Stimulated activated CD8-positive, alpha-beta memory T cell treated with anti-CD3 and anti-CD28 coated beads, Interleukin-2, amount 100 ng/mL, for 48 hours (primary cell): ENCODE results near the gene DLL4.

Experiments
- DNase-seq, 2 donors: peaks; one replicate each; pipeline ENCODE4 v3.0.0-alpha.2; 2020; ENCODE audit warnings: low read depth in 2 of 2

The DLL4 gene

GRCh38 chr15:40926659-40927494 lies 2.3 kb upstream of the DLL4 start:
- DNase-seq: no peak

- DNase-seq: no peak
Measured at GRCh38 chr15:40927495-40927872, 1.7 kb upstream of the DLL4 start.

GRCh38 chr15:40927873-40928806 lies 1.0 kb upstream of the DLL4 start:
- no peak for DNase-seq

- no peak for DNase-seq
Measured at GRCh38 chr15:40929660-40930429, 705 bp downstream of the DLL4 start.

GRCh38 chr15:40930430-40931299 lies 1.5 kb downstream of the DLL4 start:
- peak; percentile 48 to 52 for DNase-seq

GRCh38 chr15:40931300-40932142 lies 2.4 kb downstream of the DLL4 start:
- DNase-seq: no peak

GRCh38 chr15:40932156-40932555 lies 3.0 kb downstream of the DLL4 start:
- DNase-seq: no peak

- no peak for DNase-seq
Measured at GRCh38 chr15:40932649-40933516, 3.7 kb downstream of the DLL4 start.

- DNase-seq: no peak
Measured at GRCh38 chr15:40933517-40933902, 4.4 kb downstream of the DLL4 start.

- DNase-seq: no peak
Measured at GRCh38 chr15:40934457-40934856, 5.3 kb downstream of the DLL4 start.

GRCh38 chr15:40936234-40936708 lies 7.1 kb downstream of the DLL4 start:
- no peak for DNase-seq

GRCh38 chr15:40936709-40937666 lies 7.8 kb downstream of the DLL4 start:
- DNase-seq: no peak

- no peak for DNase-seq
Measured at GRCh38 chr15:40937762-40938535, 8.8 kb downstream of the DLL4 start.

GRCh38 chr15:40938536-40938870 lies 9.4 kb downstream of the DLL4 start:
- DNase-seq: no peak

GRCh38 chr15:40940296-40940801 lies 11.2 kb downstream of the DLL4 start:
- DNase-seq: no peak

GRCh38 chr15:40941068-40941527 lies 12.0 kb downstream of the DLL4 start:
- DNase-seq: no peak
